Measurements from ENCODE around the gene ADH4.

Gene ADH4

GRCh38 chr4:99078931-99079624, 65.0 kb downstream of the ADH4 start:
- DNase-seq, result no peak

DNA sequence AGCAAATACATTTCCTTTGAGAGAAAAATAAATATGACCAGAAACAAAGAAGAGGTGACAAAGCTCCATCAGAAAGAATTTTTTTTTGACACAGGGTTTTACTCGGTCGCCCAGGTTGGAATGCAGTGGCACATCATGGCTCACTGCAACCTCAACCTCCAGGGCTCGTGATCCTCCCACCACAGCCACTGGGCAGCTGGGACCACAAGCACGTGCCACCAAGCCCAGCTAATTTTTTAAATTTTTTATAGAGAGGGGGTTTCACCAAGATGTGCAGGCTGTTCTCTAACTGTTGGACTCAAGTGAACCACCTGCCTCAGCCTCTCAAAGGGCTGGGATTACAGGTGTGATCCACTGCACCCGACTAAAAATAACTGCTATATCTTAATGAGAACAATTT, 65.8 kb downstream of the ADH4 start:
- DNase-seq, result no peak

DNA sequence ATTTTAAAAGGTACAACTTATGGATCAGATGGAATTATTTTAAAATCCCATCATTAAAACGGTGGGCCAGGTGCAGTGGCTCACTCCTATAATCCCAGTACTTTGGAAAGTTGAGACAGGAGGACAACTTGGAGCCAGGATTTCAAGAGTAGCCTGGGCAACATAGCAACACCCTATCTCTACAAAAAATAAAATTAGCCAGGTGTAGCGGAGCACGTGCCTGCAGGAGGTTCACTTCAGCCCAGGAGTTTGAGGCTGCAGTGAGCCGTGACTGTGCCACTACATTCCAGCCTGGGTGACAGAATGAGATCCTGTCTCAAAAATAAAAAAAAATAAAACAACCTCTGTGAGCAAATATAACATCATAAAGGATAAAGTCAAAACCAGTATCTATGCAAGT, 66.9 kb downstream of the ADH4 start:
- DNase-seq, result no peak

- no peak for DNase-seq
These were observed 67.7 kb downstream of the ADH4 start for GRCh38 chr4:99076292-99076976.

GRCh38 chr4:99074816-99075215, 69.3 kb downstream of the ADH4 start:
- DNase-seq, result no peak
